RKO (cell line): ENCODE results near the gene SUMF1.

Source experiments
- DNase-seq: peaks from one replicate; pipeline ENCODE4 v3.0.0-alpha.2; 2016; ENCODE audit warnings: low spot score

The SUMF1 gene

DNA sequence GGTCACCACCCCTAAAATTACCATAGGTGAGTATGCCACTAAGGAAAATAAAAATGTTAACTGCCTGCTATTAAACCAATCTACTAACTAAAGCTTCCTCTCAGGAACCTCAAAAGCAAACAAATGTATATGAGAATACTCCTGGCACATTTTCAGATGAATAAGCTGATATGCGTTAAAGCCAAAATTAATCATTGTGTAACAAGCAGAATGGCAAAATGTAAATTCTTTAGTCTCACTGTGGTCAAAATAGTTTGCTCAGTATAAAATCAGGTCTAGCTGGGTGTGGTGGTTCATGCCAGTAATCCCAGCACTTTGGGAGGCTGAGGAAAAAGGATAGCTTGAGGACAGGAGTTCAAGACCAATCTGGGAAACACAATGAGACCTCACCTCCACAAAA, 53.6 kb downstream of the SUMF1 start:
- DNase-seq, result no peak

GRCh38 chr3:4411833-4412232, 55.2 kb downstream of the SUMF1 start:
- DNase-seq, result no peak

DNA sequence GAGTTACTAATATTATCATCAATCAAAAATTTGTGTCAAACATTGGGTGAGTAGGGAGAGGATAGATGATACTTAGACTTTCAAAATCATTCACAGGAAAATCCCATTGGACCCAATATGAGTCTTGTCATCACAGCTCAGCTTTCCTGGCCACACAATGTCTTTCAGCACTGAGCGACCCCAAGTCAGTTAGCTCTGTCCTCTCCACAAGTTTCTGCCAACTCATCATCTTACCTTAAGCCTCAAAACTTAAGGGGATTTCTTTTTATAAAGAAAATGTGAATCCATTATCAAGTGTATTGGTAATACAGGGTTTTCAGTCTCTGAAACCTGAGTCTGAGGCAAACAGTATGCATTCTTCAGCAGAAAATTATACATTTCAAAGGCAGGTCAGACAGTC, 55.8 kb downstream of the SUMF1 start:
- no peak for DNase-seq

- no peak for DNase-seq
These were observed 56.5 kb downstream of the SUMF1 start for GRCh38 chr3:4410606-4411005.

GRCh38 chr3:4409971-4410573, 57.0 kb downstream of the SUMF1 start:
- DNase-seq, result peak; percentile 8

DNA sequence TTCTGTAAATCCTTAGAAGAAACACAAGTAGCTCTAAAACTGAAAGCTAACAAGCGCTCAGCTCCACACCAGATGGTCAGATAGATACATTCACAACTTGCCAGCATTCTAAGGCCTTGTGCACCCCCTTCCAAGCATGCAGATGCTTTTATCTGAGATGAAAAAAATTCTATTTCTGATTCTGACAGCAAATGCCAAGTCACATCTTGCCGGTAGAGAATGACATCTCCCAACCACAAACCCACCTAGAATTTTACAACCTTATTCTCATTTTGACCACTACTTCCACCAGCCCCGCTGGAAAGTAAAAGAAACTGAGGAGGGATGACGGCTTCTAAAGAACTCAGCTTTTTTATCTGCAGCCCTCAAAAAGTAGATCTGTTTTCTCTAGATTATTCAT, 57.7 kb downstream of the SUMF1 start:
- no peak for DNase-seq

- no peak for DNase-seq
These were observed 58.1 kb downstream of the SUMF1 start for GRCh38 chr3:4408958-4409357.

GRCh38 chr3:4407941-4408340, 59.1 kb downstream of the SUMF1 start:
- DNase-seq, result no peak

DNA sequence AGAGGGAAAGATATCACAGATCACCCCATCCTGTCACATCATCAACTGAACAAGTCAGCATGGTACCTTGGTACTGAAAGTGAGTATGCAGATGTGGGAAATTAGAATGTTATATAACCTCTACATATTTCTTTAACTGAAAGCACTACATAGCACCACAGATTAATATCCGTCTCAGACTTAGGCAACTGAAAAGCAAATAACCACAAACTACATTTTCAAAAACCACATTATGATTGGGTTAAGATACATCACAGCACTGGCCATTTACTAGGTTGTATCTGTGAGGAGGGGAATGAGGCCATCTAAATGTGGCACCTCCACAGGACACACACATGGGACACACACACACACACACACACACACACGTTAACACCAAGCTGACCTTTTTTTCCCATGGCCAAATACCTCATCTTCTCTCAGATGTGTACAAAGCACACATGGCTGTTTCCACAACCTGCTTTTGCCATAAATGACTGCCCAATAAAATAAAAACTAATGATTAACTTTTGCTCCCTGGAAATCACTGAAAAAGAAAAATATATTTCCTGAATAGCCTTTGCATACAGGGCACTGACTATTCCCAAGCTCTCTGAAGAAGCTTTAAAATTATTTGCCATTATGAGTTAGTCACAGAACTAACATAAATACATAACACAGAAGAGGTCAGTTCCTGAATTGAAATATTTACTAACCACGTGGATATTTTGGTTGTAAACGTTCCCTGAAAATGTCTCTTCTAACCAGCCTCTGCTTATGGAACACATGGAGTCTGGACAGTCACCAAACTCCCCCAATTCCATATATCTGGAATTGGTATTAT, 60.1 kb downstream of the SUMF1 start:
- no peak for DNase-seq

DNA sequence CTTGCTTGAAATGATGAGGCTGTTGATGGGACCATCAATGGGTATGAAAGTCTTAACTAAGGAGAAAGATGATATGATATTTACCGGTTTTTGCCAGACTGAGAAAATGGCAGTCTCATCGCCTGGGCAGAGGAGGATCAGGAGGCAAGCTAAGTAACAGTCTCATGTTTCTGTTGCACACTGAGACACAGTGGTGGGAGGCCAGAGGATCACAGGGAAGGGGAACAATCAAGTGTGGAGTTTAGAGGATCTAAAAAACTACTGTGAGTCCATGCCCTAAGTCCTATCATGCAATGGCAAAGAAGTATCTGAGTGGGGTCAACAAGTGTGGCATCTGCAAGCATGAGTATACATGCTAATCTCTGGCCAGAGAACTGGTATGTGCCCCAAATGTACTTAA, 62.2 kb downstream of the SUMF1 start:
- no peak for DNase-seq

DNA sequence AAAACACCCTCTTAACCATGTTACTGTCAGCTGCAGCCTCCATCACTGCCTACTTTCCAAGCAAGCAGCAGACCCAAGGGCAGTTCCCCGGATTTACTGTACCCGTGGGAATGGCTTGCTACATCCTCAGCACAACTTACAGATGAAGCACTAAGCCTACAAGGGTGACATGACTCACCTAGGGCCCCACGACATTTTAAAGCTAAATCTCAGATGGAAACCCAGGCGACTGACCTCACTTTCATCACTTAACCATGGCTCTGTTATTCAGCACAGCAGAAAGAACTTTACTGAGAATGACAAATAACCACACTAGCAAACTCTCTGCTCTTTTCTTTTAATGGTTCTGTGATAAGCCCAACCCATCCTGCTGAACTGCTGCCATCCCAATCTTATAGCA, 65.6 kb downstream of the SUMF1 start:
- no peak for DNase-seq

DNA sequence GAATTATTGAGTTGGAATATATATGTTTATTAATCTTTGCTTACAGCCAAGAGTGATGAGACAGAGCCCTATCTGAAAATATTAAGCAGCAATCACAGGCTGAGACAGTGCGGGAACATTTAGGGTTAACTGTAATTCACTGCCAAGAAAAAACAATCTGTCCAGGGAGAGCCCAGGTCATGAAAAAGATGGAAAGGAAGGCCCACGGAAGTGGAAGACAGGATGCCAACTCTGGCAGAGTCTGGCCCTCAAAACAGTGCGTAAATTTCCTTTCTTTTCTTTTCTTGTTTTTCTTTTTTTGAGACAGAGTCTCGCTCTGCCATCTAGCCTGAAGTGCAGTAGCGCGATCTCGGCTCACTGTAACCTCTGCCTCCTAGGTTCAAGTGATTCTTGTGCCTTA, 67.6 kb downstream of the SUMF1 start:
- no peak for DNase-seq

GRCh38 chr3:4398941-4399245, 68.2 kb downstream of the SUMF1 start:
- no peak for DNase-seq

- no peak for DNase-seq
These were observed 68.7 kb downstream of the SUMF1 start for GRCh38 chr3:4398120-4398940.

DNA sequence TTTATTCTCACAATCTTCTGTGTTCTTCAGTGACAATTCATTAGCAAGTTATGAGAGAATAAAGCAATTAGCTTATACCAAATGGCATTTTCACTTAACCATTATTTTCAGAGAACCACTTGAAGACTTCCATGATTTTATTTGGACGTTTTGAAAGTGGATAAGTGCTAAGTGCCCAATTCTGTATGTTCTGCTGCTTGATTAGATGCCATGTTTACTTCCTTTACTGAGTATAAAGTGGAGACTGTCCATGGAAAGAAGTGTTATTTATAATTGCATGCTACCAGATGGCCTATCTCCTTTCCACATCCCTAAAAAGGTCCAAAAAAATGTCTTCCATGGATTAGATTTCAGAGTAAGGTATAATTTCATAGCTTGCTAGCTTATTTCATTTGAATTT, 69.6 kb downstream of the SUMF1 start:
- DNase-seq, result no peak

- DNase-seq, result no peak
These were observed 70.5 kb downstream of the SUMF1 start for GRCh38 chr3:4396542-4396941.

DNA sequence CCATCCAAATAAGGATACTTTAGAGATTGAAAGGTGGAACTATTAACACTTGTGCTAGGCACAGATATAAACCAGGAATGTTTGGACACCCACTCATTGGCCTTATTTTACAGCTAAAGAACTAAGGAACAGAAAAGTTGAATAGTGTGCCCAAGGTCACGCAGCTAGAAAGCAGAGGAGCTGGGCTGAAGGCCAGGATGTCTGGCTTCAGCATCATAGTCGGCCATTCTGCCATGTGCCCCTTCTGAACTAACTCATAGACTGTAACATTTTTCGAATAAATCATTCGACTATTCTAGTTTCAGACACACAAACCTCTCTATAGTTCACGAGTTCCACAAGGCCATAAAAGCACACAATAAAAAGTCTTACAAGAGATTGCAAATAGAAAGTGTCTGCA, 71.1 kb downstream of the SUMF1 start:
- DNase-seq, result no peak

DNA sequence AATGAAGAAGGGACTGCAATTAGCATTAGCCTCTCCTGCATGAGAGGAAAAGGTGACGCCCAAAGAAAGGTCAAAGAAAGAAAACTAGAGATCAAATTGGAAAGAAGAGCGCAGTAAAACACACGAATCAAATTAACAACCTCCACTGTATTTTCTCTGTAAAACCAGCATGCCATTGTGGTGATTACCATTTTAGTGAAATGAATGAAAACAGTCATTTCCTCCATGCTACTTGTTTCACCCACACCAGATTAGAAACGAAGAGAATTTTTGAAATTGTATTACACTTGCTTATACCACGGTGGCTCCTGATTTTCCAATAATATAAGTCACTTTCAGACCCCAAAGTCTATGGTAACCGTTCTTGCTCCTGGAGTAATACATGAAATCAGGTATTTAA, 71.6 kb downstream of the SUMF1 start:
- no peak for DNase-seq

DNA sequence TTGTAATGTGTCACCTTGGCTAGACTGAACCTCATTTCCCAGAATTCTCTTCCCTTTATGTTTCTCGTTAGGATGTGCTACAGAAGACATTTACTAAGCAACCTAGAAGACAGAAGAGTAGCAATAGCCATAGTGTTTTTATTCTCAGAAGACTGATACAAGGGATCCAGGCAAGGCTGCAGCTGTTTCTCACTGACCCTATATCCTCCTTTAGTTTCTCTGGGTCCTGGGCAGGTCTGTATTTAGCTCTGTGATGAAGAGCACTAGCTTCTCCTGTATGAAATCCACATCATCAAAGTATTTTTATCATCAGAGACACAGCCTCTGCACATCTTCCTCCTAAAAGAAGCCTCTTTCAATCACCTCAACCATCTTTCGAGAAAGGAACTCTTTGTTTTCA, 72.5 kb downstream of the SUMF1 start:
- no peak for DNase-seq

DNA sequence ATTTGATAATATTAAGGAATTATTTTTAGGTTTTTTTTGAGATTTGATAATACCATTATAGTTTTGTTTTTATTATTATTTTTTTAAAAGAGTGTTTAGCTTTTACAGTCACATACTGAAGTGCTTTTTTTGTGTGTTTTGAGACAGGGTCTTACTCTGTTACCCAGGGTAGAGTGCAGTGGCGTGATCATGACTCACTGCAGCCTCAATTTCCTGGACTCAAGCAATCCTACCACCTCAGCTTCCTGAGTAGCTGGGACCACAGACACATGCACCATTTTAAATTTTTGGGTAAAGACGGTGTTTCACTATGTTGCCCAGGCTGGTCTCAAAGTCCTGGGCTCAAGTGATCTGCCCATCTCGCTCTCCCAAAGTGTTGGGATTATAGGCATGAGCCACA, 73.0 kb downstream of the SUMF1 start:
- DNase-seq, result no peak

DNA sequence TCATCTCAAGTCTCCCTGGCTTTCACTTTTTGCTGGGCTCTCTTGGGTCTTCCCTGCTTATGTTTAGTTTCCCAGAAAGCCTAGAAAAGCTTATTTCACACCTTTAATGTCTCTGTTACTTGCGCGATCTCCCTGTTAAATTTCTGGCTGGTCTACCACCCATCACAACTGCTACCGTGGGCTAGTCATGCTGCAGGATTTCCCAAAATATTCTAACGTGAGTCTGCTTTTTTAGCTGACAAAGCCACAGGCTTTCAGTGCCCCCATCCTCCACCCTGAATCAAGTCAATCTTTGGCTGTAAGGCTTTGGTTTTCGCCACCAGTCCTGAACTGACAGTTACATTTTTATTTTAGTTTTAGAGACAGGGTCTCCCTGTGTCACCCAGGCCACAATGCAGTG, 74.1 kb downstream of the SUMF1 start:
- no peak for DNase-seq

DNA sequence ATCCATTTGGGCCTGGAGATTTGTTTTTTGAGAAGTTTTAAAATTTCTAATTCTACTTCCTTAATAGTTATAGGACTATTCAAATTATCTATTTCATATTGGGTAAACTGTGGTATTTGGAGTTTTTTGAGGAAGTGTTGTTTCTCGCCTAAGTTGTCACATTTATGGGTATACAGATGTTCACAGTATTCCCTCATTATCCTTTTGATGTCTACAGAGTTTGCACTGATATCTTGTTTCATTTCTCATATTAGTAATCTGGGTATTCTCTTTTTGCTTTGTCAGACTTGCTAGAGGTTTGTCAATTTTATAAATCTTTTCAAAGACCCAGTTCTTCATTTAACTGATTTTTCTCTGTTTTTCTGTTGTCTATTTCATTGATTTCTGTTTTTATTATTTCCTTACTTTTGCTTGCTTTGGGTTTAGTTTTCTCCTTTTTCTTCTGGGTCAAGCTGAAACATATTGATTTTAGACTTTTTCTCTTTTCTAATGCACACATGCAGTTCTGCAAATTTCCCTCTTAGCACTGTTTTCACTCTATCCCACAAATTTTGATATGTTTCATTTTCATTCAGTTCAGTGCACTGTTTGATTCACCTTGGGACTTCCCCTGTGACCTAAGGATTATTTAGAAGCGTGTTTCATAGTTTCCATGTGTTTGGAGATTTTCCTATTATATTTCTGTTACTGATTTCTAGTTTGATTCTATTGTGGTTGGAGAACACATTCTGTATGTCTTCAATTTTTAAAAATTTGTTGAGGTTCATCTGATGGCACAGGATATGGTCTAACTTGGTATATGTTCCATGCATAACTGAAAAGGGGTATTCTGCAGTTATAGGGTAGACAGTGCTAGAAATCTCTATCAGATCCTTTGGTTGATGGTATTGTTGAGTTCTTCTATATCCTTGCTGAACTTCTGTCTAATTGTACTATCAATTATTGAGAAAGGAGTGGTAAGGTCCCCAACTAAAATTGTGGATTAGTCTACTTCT, 79.6 kb downstream of the SUMF1 start:
- DNase-seq, result no peak
